ENCODE results near the gene LAMTOR2. TPM values are rescaled to one million over a fixed set of nuclear protein-coding genes. Genes with fewer than 3 reads are reported as not detected.
A peak's percentile ranks its signal among the peaks of the same experiment; 100 is the strongest.

LAMTOR2 gene
- total and polyA plus RNA-seq, 10 of the 15 experiments (the other 5 are each of a cell fraction or from before 2014, with no cell fraction given) = 71.9 to 264 (median 97.0) TPM

GRCh38 chr1:156054500-156055280 lies at the start of gene LAMTOR2 (continued):
- TF ChIP-seq MLLT1 (IDR thresholded peaks at IDR 0.05) = peak; percentile 31; the same call in 1 of the 2 replicates
- no peak; the same call in 1 of the 2 replicates for TF ChIP-seq USF2 (IDR thresholded peaks at IDR 0.05; ENCODE audit: borderline replicate concordance, low read depth, low read length)
- no peak for TF ChIP-seq PRDM15 (CRISPR knock-in tag; IDR thresholded peaks at IDR 0.05)
- peak; percentile 73; the same call in 1 of the 2 replicates for TF ChIP-seq POLR2A (IDR thresholded peaks at IDR 0.05; ENCODE audit: low read depth, low read length)
- peak; percentile 78; the same call in 1 of the 2 replicates for TF ChIP-seq ZBTB40 (IDR thresholded peaks at IDR 0.05; ENCODE audit: borderline replicate concordance)
- TF ChIP-seq TCF12 (IDR thresholded peaks at IDR 0.05; ENCODE audit: low read depth, low read length) = peak; percentile 21; the same call in 1 of the 2 replicates
- TF ChIP-seq PAX8 (IDR thresholded peaks at IDR 0.05) = no peak
- TF ChIP-seq BCLAF1 (IDR thresholded peaks at IDR 0.05) = no peak
- no peak for TF ChIP-seq YBX1 (IDR thresholded peaks at IDR 0.05)
- no peak for TF ChIP-seq CBX3 (IDR thresholded peaks at IDR 0.05; ENCODE audit: borderline replicate concordance, low read depth)
- TF ChIP-seq IRF4 (IDR thresholded peaks at IDR 0.05; ENCODE audit: low read depth, low read length) = 0 out of 2 replicates have a peak, but pooled peaks have one; percentile 4
- peak; percentile 56 for TF ChIP-seq RELA (IDR thresholded peaks at IDR 0.05; ENCODE audit: borderline replicate concordance, partially characterized antibody)
- TF ChIP-seq ZNF207 (IDR thresholded peaks at IDR 0.05; ENCODE audit: borderline replicate concordance) = peak; percentile 93; the same call in 1 of the 2 replicates

Measured in GM12878 (cell line).